HuH-7 (cell line): Measurements from ENCODE around the gene OXLD1.

Experiments
- DNase-seq: peaks from one replicate; pipeline ENCODE4 v3.0.0; 2011; ENCODE audit warnings: low spot score

OXLD1 gene

GRCh38 chr17:81666342-81667191 lies at the start of gene OXLD1, which contains the start of gene CCDC137:
TSS of gene OXLD1 (minus strand) at chr17:81666605. CDS start at chr17:81666577, 28 bp downstream.
TSS of gene CCDC137 (plus strand) at chr17:81666737. CDS start at chr17:81666767, 30 bp downstream.
- DNase-seq = peak; percentile 99

GRCh38 chr17:81715107-81715871 lies 48.9 kb upstream of the OXLD1 start:
- no peak for DNase-seq

DNA sequence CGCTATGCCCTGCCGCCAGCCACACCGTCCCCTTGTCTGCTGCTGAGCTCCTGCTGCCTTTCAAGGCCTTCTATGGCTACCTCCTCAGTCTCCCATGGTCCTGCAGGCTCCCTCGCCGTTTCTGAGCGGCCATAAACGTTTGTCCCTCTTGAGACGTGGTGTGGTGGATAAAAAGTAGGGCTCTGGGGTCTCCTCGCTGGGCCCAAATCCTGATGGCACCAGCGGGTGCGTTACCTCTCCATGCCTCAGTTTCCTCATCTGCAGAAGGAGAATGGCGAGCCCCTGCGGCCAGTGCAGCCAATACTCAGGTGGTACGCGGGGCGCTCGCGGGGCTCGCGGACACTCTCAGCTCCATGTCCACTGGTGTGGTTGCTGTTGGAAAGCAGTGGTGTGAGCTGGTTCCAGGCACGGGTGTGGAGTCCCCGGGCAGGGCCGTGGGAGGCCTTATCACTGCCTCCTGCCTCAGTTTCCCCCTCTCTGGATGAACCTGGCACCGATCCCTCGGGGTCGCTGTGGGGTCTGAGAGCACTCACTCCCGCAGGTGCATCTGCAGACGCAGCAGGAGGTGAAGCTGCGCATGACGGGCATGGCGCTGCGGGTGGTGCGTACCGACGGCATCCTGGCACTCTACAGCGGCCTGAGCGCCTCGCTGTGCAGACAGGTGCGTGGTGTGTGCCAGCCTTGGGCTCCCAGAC lies 48.2 kb upstream of the OXLD1 start:
- no peak for DNase-seq

GRCh38 chr17:81713556-81714411 lies 47.4 kb upstream of the OXLD1 start:
- no peak for DNase-seq

GRCh38 chr17:81713004-81713555 lies 46.7 kb upstream of the OXLD1 start:
- DNase-seq = no peak

DNA sequence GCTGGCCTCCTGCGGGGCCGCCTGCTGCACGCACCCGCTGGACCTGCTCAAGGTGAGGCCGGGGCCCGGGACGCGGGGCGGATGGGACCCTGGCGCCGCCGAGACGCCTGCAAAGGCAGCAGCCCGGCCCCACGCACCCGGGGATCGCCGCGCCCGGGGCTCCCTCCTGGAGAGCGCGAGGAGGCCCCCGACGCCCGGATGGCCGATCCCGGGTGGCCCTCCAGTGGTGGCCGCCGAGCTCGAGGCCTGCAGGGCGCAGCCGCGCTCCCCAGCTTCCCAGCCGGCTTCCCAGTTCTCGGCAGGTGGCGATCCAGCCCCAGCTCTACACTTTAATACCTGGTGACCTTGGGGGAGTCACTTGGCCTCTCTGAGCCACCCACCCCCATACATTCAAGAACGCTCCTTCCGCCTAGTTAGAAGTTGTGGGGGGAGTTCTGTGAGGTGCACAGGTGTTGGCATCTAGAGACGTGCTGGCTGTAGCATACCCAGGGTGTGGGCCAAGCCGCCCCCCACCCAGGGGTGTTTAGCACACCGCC lies 46.1 kb upstream of the OXLD1 start:
- DNase-seq = peak; percentile 68

DNA sequence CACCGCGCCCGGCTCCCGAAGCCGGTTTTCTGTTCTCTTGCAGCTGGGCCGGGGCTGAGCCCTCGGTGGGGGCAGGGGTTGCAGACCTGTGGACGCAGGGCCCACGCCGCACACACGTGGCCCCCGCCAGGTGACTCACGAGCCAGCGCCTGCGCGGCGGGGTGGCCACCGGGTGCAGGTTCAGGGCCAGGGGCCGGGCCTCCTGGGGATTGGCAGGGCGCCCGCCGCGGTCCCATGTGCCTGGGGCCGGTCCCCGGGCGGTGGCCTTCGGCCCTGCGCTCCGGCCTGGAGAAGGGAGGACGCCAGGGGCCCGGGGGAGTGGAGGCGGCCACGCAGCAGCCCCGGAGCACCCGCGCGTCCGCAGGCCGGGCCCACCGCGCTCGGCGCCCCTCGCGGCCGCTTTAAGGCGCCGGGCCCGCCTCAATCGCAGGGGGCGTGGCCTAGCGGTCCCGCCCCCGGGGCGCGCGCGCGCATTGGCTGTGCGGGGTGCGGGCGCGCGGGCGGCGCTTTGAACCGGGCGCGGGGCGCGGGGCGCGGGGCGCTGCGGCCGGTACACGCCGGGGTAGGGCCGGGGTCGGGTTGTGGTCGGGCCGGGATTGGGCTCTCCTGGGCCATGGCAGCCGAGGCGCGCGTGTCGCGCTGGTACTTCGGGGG lies 45.5 kb upstream of the OXLD1 start, which contains the start of gene SLC25A10:
TSS of gene SLC25A10 (plus strand) at position 471 of the 654 bp plus-strand sequence. CDS start at position 614, 143 bp downstream.
- DNase-seq = peak; percentile 91

DNA sequence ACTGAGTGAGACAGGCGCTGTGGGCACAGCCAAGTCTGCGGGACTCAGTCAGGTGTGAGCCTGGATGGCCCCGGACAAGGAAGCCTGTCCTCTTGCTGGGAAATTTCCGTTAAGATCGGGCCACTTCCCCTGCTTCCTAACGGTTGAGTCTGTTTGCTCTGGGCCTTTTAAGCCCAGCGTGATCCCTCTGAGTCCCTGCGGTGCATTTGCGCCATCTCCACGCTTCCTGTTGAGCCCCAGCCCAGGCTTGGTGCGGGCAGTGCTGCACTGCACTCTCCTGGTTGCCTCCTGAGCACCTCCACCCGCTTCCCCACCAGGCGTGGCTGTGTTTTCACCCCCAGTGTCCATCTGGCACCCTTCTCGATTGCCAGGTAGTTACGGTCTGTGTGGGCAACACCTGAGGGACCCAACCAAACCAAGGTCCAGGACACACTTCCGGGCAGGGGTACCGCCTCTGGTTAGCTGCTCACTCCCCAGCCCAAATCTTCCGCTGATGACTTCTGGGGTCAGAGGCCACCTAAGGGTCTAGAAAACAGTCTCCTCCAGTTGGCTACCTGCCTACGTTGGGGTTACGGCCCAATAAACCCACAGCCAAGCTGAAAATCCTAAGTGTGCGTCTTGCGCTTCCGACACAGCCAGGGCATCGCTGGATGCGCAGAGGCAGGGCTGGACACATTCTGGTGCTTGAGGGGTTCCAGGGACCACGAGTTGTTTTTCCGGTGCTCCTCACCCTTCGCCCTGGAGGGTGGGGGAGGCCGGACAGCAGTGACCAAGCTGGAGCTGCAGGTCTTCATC lies 44.3 kb upstream of the OXLD1 start:
- DNase-seq = no peak

DNA sequence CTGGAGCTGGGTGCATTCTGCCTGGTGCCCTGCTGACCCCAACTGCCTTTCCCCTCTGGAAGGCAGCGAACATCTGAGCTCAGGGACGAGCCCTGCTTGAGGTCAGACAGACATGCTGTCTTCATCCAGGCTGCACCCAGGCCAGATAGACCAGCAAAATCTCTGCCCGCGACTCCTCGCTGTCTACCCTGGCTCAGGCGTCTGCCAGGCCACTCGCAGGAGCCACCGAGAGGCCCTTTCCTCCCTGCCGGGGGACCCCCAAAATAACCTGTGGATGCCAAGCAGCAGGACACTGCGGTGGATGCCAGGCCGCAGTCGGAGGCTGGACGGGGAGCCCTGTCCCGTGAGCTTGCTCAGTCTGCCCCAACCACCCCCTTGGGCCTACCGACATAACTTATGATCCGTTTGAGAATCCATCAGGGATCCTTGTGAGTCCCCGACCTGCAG lies 42.4 kb upstream of the OXLD1 start:
- DNase-seq = no peak

GRCh38 chr17:81707725-81708646 lies 41.6 kb upstream of the OXLD1 start:
- DNase-seq = no peak

GRCh38 chr17:81706757-81707624 lies 40.6 kb upstream of the OXLD1 start:
- DNase-seq = no peak

GRCh38 chr17:81706232-81706611 lies 39.8 kb upstream of the OXLD1 start:
- DNase-seq = no peak

DNA sequence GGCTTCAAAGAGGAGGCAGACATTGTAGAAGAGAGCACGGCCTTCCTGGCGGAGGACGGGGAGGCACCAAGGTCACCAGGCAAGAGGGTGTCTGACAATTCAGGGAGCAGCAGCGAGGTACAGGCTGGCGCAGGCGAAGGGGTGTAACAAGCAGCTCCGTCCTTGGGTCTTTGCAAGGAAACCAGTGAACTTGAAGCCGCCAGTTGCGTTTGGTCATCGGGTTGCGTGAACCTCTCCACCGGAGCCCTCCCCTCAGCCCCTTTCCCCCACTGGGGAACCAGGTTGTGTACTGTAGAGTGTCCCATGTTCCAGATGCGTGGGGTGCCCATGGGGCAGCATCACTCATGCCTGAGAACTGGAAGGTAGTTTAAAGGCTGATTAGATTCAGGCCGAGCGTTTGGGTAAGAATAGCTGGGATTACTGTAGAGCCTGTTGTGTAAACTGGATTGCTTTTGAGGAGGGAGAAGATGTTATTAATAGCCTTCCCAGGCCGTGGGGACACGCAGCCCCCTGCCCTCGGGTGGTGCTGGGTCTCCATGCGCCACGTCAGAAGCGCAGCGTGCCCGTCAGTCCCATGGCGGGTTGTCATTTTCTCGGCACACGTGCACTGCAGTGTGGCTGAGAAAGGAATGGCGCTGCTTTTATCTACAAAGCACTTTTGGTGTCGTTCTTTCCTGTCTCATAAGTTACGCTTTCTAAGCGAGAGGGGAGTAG lies 39.3 kb upstream of the OXLD1 start:
- no peak for DNase-seq

DNA sequence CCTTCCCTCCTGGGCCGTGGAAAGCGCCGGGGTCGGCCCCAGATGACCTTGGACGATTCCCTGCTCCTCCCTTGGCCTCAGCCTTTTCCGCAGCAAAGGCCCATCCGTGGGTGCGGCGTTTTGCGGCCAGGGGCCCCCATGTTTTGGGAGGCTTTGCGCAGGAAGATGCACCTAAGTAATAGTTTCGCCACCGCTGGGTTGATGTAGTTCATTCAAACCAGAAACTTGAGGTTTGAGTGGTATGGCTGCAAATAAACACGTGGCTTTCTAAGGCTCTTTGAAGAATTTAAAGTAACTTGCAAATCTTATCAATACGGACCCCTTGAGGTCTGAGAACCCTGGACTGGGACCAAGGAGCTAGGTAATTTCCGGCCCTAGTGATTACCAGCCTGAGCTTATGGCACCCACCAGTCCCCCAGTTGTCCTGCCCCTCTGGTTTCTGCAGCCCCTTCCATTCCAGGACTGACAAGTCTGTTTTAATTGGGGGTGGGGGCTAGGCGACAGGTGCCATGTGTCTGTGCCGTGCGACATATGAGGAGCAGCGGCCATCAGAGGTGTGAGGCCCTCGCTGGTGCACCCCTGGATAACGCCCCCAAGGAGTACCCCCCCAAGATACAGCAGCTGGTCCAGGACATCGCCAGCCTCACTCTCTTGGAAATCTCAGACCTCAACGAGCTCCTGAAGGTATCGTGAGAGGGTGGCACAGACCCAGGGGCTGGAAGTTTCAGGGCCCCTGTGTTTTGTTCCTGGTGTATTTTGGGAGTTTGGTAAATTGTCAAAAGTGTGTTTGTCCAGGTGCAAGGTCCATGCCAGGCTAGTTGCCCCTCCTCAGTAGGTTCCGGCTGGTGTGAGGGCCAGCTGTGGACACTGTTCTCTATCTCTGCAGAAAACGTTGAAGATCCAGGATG lies 37.6 kb upstream of the OXLD1 start:
- no peak for DNase-seq

GRCh38 chr17:81702934-81703746 lies 36.7 kb upstream of the OXLD1 start, which contains the start of gene MRPL12:
TSS of gene MRPL12 (plus strand) at chr17:81703367. CDS start at chr17:81703502, 135 bp downstream.
- DNase-seq = peak; percentile 99
